ENCODE results near the gene SPDYC. TPM values are rescaled to one million over a fixed set of nuclear protein-coding genes. Genes with fewer than 3 reads are reported as not detected.

Gene SPDYC
- total and polyA plus RNA-seq, 12 donors: not detected

- Histone ChIP-seq H3K36me3 (peaks cover 0 to 100% (median 52%) of the 10 kb centered on the region in 9 donors), H3K4me1 (peaks cover 0 to 2% (median 0%) of the 10 kb centered on the region in 9 donors), H3K27ac (no peak overlapping the region), H3K9me3 (no peaks in the 10 kb centered on the region), H3K27me3 (no peaks in the 10 kb centered on the region), H3K4me3 (no peak overlapping the region)
- intact Hi-C loops (cut with DNase I): loop anchor here in 2 of 10 donors (2.0 to 10.0 kb wide), 2 partner anchors 44 to 164 kb away; partner anchors contain the start of gene SNX15 (in 1 of the 2)
- no peak for TF ChIP-seq CTCF (IDR thresholded peaks at IDR 0.05)
- DNase-seq: no peak
- 96% methylated on average over 18 of the region's 18 CpGs for WGBS, 2 donors
- ATAC-seq: peak in 2 of 8 donors; percentile 9 to 21
Observed at GRCh38 chr11:65188486-65188885, 18.5 kb downstream of the SPDYC start.

- DNase-seq (no peak), ATAC-seq (no peak)
- Histone ChIP-seq H3K9me3 (no peaks in the 10 kb centered on the region), H3K27ac (no peak overlapping the region), H3K4me1 (no peaks in the 10 kb centered on the region), H3K36me3 (peaks cover 0 to 100% (median 56%) of the 10 kb centered on the region in 9 donors), H3K27me3 (no peaks in the 10 kb centered on the region), H3K4me3 (no peak overlapping the region)
- 85% methylated on average over 10 of the region's 10 CpGs for WGBS, 2 donors
- no peak for TF ChIP-seq CTCF (IDR thresholded peaks at IDR 0.05)
- intact Hi-C loops (cut with DNase I): loop anchor here in 2 of 10 donors (2.0 to 10.0 kb wide), 2 partner anchors 44 to 164 kb away; partner anchors contain the start of gene SNX15 (in 1 of the 2)
Observed at GRCh38 chr11:65189191-65189590, 19.2 kb downstream of the SPDYC start.

GRCh38 chr11:65194564-65194963 lies 24.5 kb downstream of the SPDYC start:
- H3K36me3 ChIP-seq: peaks cover 0 to 100% (median 60%) of the 10 kb centered on the region in 9 donors
- intact Hi-C loops (cut with DNase I): no loop called here

GRCh38 chr11:65204143-65204542 lies 34.1 kb downstream of the SPDYC start:
- Histone ChIP-seq H3K36me3 (peaks cover 4 to 98% (median 25%) of the 10 kb centered on the region in 9 donors), H3K4me3 (no peak overlapping the region), H3K27ac (no peak overlapping the region), H3K4me1 (peaks cover 0 to 3% (median 0%) of the 10 kb centered on the region in 9 donors), H3K9me3 (no peaks in the 10 kb centered on the region), H3K27me3 (no peaks in the 10 kb centered on the region)
- DNase-seq (no peak), ATAC-seq (no peak)
- intact Hi-C loops (cut with DNase I): loop anchor here in 1 of 10 donors (10.0 kb wide), 1 partner anchor 51 kb away; no protein-coding TSS in a partner anchor
- 94 to 96% methylated on average over 15 of the region's 15 CpGs for WGBS, 2 donors
- no peak for TF ChIP-seq CTCF (IDR thresholded peaks at IDR 0.05)

More at GRCh38 chr11:65194564-65194963, 24.5 kb downstream of the SPDYC start:
- ATAC-seq (no peak), DNase-seq (no peak)
- no peak for TF ChIP-seq CTCF (IDR thresholded peaks at IDR 0.05)
- H3K4me3 ChIP-seq: no peak overlapping the region
- H3K9me3 ChIP-seq: no peaks in the 10 kb centered on the region
- H3K4me1 ChIP-seq: no peaks in the 10 kb centered on the region
- H3K27me3 ChIP-seq: no peaks in the 10 kb centered on the region
- no peak overlapping the region for H3K27ac ChIP-seq
- 96 to 100% methylated on average over 2 of the region's 2 CpGs for WGBS, 2 donors
